Chondrocyte (in vitro differentiated cells): ENCODE data around the gene DISC1. TPM values are rescaled to one million over a fixed set of nuclear protein-coding genes. Genes with fewer than 3 reads are reported as not detected.

Experiments
- DNase-seq: peaks from one replicate; pipeline ENCODE4 v3.0.0; 2021; ENCODE audit warnings: mixed read lengths, low spot score
- H3K27ac Mint-ChIP-seq: one replicate; pipeline ENCODE4 v1.8.0; 2021; ENCODE audit warnings: mild to moderate bottlenecking, moderate library complexity, mixed read lengths; ENCODE audit not compliant: unreplicated experiment
- H3K27me3 Mint-ChIP-seq: 2 replicates; pipeline ENCODE4 v1.8.0; 2021; ENCODE audit warnings: low read depth, mixed read lengths
- H3K36me3 Mint-ChIP-seq: 2 replicates; pipeline ENCODE4 v1.8.0; 2021; ENCODE audit warnings: low read depth, mixed read lengths
- H3K4me1 Mint-ChIP-seq: 2 replicates; pipeline ENCODE4 v1.8.0; 2021; ENCODE audit warnings: low read depth, mild to moderate bottlenecking, mixed read lengths
- H3K4me3 Mint-ChIP-seq: one replicate; pipeline ENCODE4 v1.8.0; 2021; ENCODE audit warnings: mild to moderate bottlenecking, moderate library complexity, mixed read lengths; ENCODE audit not compliant: unreplicated experiment
- H3K9me3 Mint-ChIP-seq: 2 replicates; pipeline ENCODE4 v1.8.0; 2021; ENCODE audit warnings: low read depth, mixed read lengths
- total RNA-seq: library from RNA; stranded (reverse); gene quantifications from 3 replicates; pipeline ENCODE4 v1.2.1, GENCODE V29; 2021
- TF ChIP-seq, protein P1 (sequence below): fragments of 200-600 bp; sonication (generic); IDR thresholded peaks from 2 replicates; pipeline ENCODE4 v1.5.0; 2021; ENCODE audit warnings: antibody characterized with exemption, mild to moderate bottlenecking, moderate library complexity

The DISC1 gene
- total RNA-seq, 1 donor from 2014 or later, result 5.0 TPM

GRCh38 chr1:231923491-231924041 lies 297.0 kb downstream of the DISC1 start:
- Mint-ChIP-seq H3K27me3 (no peaks in the 10 kb centered on the region), H3K27ac (peak overlapping the region; percentile 64), H3K9me3 (no peaks in the 10 kb centered on the region), H3K4me1 (peaks cover 42% of the 10 kb centered on the region), H3K4me3 (no peak overlapping the region), H3K36me3 (no peaks in the 10 kb centered on the region)
- no peak for DNase-seq
- TF ChIP-seq, protein P1, sequence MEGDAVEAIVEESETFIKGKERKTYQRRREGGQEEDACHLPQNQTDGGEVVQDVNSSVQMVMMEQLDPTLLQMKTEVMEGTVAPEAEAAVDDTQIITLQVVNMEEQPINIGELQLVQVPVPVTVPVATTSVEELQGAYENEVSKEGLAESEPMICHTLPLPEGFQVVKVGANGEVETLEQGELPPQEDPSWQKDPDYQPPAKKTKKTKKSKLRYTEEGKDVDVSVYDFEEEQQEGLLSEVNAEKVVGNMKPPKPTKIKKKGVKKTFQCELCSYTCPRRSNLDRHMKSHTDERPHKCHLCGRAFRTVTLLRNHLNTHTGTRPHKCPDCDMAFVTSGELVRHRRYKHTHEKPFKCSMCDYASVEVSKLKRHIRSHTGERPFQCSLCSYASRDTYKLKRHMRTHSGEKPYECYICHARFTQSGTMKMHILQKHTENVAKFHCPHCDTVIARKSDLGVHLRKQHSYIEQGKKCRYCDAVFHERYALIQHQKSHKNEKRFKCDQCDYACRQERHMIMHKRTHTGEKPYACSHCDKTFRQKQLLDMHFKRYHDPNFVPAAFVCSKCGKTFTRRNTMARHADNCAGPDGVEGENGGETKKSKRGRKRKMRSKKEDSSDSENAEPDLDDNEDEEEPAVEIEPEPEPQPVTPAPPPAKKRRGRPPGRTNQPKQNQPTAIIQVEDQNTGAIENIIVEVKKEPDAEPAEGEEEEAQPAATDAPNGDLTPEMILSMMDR, result no peak

- TF ChIP-seq, protein P1, result no peak
- H3K4me3 Mint-ChIP-seq, result no peak overlapping the region
- H3K27ac Mint-ChIP-seq, result peak overlapping the region; percentile 64
- no peak for DNase-seq
- H3K36me3 Mint-ChIP-seq, result no peaks in the 10 kb centered on the region
- H3K9me3 Mint-ChIP-seq, result no peaks in the 10 kb centered on the region
- no peaks in the 10 kb centered on the region for H3K27me3 Mint-ChIP-seq
- H3K4me1 Mint-ChIP-seq, result peaks cover 42% of the 10 kb centered on the region
Measured at GRCh38 chr1:231924180-231924579, 297.6 kb downstream of the DISC1 start.

GRCh38 chr1:231925864-231926263 lies 299.3 kb downstream of the DISC1 start:
- H3K27ac Mint-ChIP-seq, result no peak overlapping the region
- H3K4me3 Mint-ChIP-seq, result no peak overlapping the region
- H3K27me3 Mint-ChIP-seq, result no peaks in the 10 kb centered on the region
- no peaks in the 10 kb centered on the region for H3K36me3 Mint-ChIP-seq
- no peaks in the 10 kb centered on the region for H3K9me3 Mint-ChIP-seq
- TF ChIP-seq, protein P1, result no peak
- peaks cover 42% of the 10 kb centered on the region for H3K4me1 Mint-ChIP-seq
- DNase-seq, result no peak

GRCh38 chr1:231926340-231926739 lies 299.8 kb downstream of the DISC1 start:
- H3K4me1 Mint-ChIP-seq, result peaks cover 42% of the 10 kb centered on the region
- no peaks in the 10 kb centered on the region for H3K9me3 Mint-ChIP-seq
- H3K4me3 Mint-ChIP-seq, result no peak overlapping the region
- H3K36me3 Mint-ChIP-seq, result no peaks in the 10 kb centered on the region
- no peak for DNase-seq
- TF ChIP-seq, protein P1, result no peak
- no peaks in the 10 kb centered on the region for H3K27me3 Mint-ChIP-seq
- no peak overlapping the region for H3K27ac Mint-ChIP-seq

DNA sequence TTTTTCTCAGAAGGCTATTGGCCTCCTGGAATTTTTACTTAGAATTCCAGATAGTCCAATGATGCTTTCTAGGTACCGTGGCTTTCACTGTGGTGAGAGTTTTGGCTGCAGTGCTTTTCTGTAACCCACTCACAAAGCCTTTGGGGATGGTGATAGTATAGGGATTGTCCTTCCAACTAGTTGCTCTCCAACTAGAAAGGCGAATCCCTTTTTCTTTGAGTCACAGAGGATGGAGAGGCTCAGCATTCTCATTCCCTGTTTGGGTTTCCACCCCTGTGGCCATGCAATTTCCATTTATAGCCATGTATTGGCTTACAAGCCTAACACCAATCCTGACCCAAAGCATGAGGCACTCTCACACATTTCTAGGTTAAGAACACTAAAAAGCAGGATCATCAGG lies 300.3 kb downstream of the DISC1 start:
- no peak for DNase-seq
- Mint-ChIP-seq H3K4me3 (no peak overlapping the region), H3K27ac (no peak overlapping the region), H3K9me3 (no peaks in the 10 kb centered on the region), H3K27me3 (no peaks in the 10 kb centered on the region), H3K36me3 (no peaks in the 10 kb centered on the region), H3K4me1 (peaks cover 38% of the 10 kb centered on the region)
- TF ChIP-seq, protein P1, result no peak
